H9 (cell line): ENCODE data around the gene MYO1D. TPM values are rescaled to one million over a fixed set of nuclear protein-coding genes. Genes with fewer than 3 reads are reported as not detected.

Experiments used
- DNase-seq: peaks from one replicate; pipeline ENCODE4 v3.0.0-alpha.2; 2017
- H2AFZ ChIP-seq: one replicate; pipeline ENCODE4 v1.6.1; 2013; ENCODE audit warnings: mild to moderate bottlenecking, low read length, control low read depth, moderate library complexity
- H2AK5ac ChIP-seq: 2 replicates; pipeline ENCODE4 v1.6.1; 2013; ENCODE audit warnings: low read length, control low read depth, mixed read lengths; ENCODE audit not compliant: insufficient read length
- H2BK120ac ChIP-seq: one replicate; pipeline ENCODE4 v1.6.1; 2013; ENCODE audit warnings: low read depth, mild to moderate bottlenecking, low read length, control low read depth, inconsistent platforms; ENCODE audit not compliant: poor library complexity, severe bottlenecking
- H2BK12ac ChIP-seq: 2 replicates; pipeline ENCODE4 v1.6.1; 2013; ENCODE audit warnings: low read length, control low read depth, mixed read lengths, low read depth; ENCODE audit not compliant: insufficient read length
- H2BK15ac ChIP-seq: 2 replicates; pipeline ENCODE4 v1.6.1; 2013; ENCODE audit warnings: low read depth, low read length, control low read depth
- H2BK20ac ChIP-seq: one replicate; pipeline ENCODE4 v1.6.1; 2013; ENCODE audit warnings: low read depth, mild to moderate bottlenecking, low read length, control low read depth, inconsistent platforms; ENCODE audit not compliant: poor library complexity, severe bottlenecking
- H2BK5ac ChIP-seq: 2 replicates; pipeline ENCODE4 v1.6.1; 2013; ENCODE audit warnings: low read length, control low read depth, mixed read lengths; ENCODE audit not compliant: insufficient read length
- H3K14ac ChIP-seq: 2 replicates; pipeline ENCODE4 v1.6.1; 2013; ENCODE audit warnings: low read length, control low read depth; ENCODE audit not compliant: insufficient read depth
- H3K18ac ChIP-seq: 2 replicates; pipeline ENCODE4 v1.6.1; 2013; ENCODE audit warnings: low read depth, mild to moderate bottlenecking, mixed read lengths, low read length, control low read depth; ENCODE audit not compliant: insufficient read length
- H3K23ac ChIP-seq: 2 replicates; pipeline ENCODE4 v1.6.1; 2013; ENCODE audit warnings: low read length, control low read depth, mixed read lengths, low read depth; ENCODE audit not compliant: insufficient read length
- H3K23me2 ChIP-seq: 2 replicates; pipeline ENCODE4 v1.6.1; 2013; ENCODE audit warnings: low read depth, mild to moderate bottlenecking, mixed read lengths, low read length, control low read depth; ENCODE audit not compliant: insufficient read length, poor library complexity, severe bottlenecking
- H3K27ac ChIP-seq: 2 replicates; pipeline ENCODE4 v1.5.1; 2013; ENCODE audit warnings: low read length, control low read depth, mixed read lengths, low read depth; ENCODE audit not compliant: insufficient read length
- H3K27me3 ChIP-seq: 2 replicates; pipeline ENCODE4 v1.6.1; 2013; ENCODE audit warnings: low read length, control low read depth, inconsistent platforms; ENCODE audit not compliant: insufficient read depth
- H3K4ac ChIP-seq: 2 replicates; pipeline ENCODE4 v1.6.1; 2013; ENCODE audit warnings: low read depth, mild to moderate bottlenecking, control low read depth, inconsistent platforms, low read length, moderate library complexity
- H3K4me1 ChIP-seq: 2 replicates; pipeline ENCODE4 v1.6.1; 2013; ENCODE audit warnings: low read length, control low read depth, inconsistent platforms; ENCODE audit not compliant: insufficient read depth
- H3K4me2 ChIP-seq: 2 replicates; pipeline ENCODE4 v1.6.1; 2013; ENCODE audit warnings: low read length, control low read depth, mixed read lengths; ENCODE audit not compliant: insufficient read length, insufficient read depth
- H3K56ac ChIP-seq: 2 replicates; pipeline ENCODE4 v1.6.1; 2013; ENCODE audit warnings: low read depth, mild to moderate bottlenecking, mixed read lengths, low read length, control low read depth; ENCODE audit not compliant: insufficient read length
- H3K79me1 ChIP-seq: 2 replicates; pipeline ENCODE4 v1.6.1; 2013; ENCODE audit warnings: low read depth, mild to moderate bottlenecking, moderate library complexity, low read length, control low read depth, inconsistent platforms; ENCODE audit not compliant: insufficient read depth, poor library complexity, severe bottlenecking
- H3K79me2 ChIP-seq: 2 replicates; pipeline ENCODE4 v1.6.1; 2013; ENCODE audit warnings: low read length, control low read depth, inconsistent platforms; ENCODE audit not compliant: insufficient read depth
- H3K9ac ChIP-seq: 2 replicates; pipeline ENCODE4 v1.6.1; 2013; ENCODE audit warnings: low read length, control low read depth, mixed read lengths; ENCODE audit not compliant: insufficient read length; ENCODE audit errors: extremely low read depth
- H3K9me3 ChIP-seq: one replicate; pipeline ENCODE4 v1.6.1; 2013; ENCODE audit warnings: low read depth, low read length, inconsistent platforms; ENCODE audit not compliant: control insufficient read depth
- H3T11ph ChIP-seq: one replicate; pipeline ENCODE4 v1.6.1; 2013; ENCODE audit warnings: mild to moderate bottlenecking, low read length, control low read depth, inconsistent platforms
- H4K20me1 ChIP-seq: one replicate; pipeline ENCODE4 v1.6.1; 2013; ENCODE audit not compliant: control insufficient read depth, insufficient read length, insufficient read depth
- H4K5ac ChIP-seq: 2 replicates; pipeline ENCODE4 v1.6.1; 2013; ENCODE audit warnings: low read depth, mild to moderate bottlenecking, mixed read lengths, low read length, control low read depth; ENCODE audit not compliant: insufficient read length
- H4K8ac ChIP-seq: replicated peaks from 2 replicates; pipeline ENCODE4 v1.6.1; 2013; ENCODE audit warnings: low read length, control low read depth, mixed read lengths, low read depth; ENCODE audit not compliant: insufficient read length
- H4K91ac ChIP-seq: 2 replicates; pipeline ENCODE4 v1.6.1; 2013; ENCODE audit warnings: low read depth, mild to moderate bottlenecking, moderate library complexity, mixed read lengths, low read length, control low read depth; ENCODE audit not compliant: insufficient read length
- H3K27ac Mint-ChIP-seq, 3 experiments: 2 replicates in 2 of 3; 3 replicates in 1 of 3; pipeline ENCODE4 v1.8.0; 2020 to 2021; ENCODE audit warnings: mixed read lengths in 3 of 3, mild to moderate bottlenecking in 1 of 3, moderate library complexity in 1 of 3
- H3K27me3 Mint-ChIP-seq: 2 replicates; pipeline ENCODE4 v1.8.0; 2021; ENCODE audit warnings: low read depth, mild to moderate bottlenecking, moderate library complexity, mixed read lengths
- H3K36me3 Mint-ChIP-seq, 3 experiments: 2 replicates in 2 of 3; 3 replicates in 1 of 3; pipeline ENCODE4 v1.8.0; 2020 to 2021; ENCODE audit warnings: low read depth in 3 of 3, mixed read lengths in 3 of 3; ENCODE audit not compliant: insufficient read depth in 1 of 3
- H3K4me1 Mint-ChIP-seq, 2 experiments: 2 replicates each; pipeline ENCODE4 v1.8.0; 2020; ENCODE audit warnings: mixed read lengths in 2 of 2
- H3K4me3 Mint-ChIP-seq, 2 experiments: 2 replicates in 1 of 2; 3 replicates in 1 of 2; pipeline ENCODE4 v1.8.0; 2020 to 2021; ENCODE audit warnings: mild to moderate bottlenecking in 2 of 2, mixed read lengths in 2 of 2, moderate library complexity in 1 of 2
- H3K9me3 Mint-ChIP-seq, 2 experiments: 2 replicates in 1 of 2; 3 replicates in 1 of 2; pipeline ENCODE4 v1.8.0; 2020; ENCODE audit warnings: mild to moderate bottlenecking in 2 of 2, mixed read lengths in 2 of 2, moderate library complexity in 1 of 2
- CTCF ChIP-seq: fragments of 200-600 bp; sonication (generic); conservative IDR thresholded peaks from 3 replicates; pipeline ENCODE4 v1.8.0; 2021; ENCODE audit warnings: antibody characterized with exemption, mild to moderate bottlenecking
- WGBS: extraction: QIAGEN DNeasy Blood & Tissue Kit; methylation state at CpG from one replicate; pipeline ENCODE4 v1.1.7; 2013; ENCODE audit warnings: missing lambda C conversion rate, low lambda C conversion rate, mixed read lengths; ENCODE audit not compliant: insufficient read length; ENCODE audit errors: extremely low coverage; 5-methylcytosine and 5-hydroxymethylcytosine counted together
- total RNA-seq: library from RNA; stranded (reverse); gene quantifications from 2 replicates; pipeline ENCODE4 v1.2.1, GENCODE V29; 2021

The MYO1D gene
- total RNA-seq, 1 experiment from 2014 or later, result 19.0 TPM

DNA sequence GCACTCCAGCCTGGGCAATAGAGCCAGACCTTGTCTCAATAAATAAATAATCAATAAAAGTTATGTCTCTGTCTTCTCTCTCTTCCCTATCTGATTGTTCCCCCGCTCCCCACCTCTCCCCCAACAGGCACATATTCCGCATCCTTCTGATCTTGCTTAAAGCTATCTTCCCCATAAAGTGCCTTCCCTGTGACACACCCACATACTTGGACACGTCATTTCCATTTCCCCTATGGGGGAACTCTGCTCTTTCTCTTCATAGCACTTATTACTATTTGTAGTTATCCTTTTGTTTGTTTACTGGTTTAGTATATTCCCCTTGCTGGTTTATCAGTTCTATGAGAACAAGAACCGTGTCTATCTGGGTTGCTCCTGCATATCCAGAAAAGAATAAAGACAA lies 14.9 kb downstream of the MYO1D start:
- no peak overlapping the region for H2BK5ac ChIP-seq
- peaks cover 0 to 4% (median 0%) of the 10 kb centered on the region in 3 experiments; a peak in 2 of 7 replicates for H3K36me3 Mint-ChIP-seq
- no peak overlapping the region for H3K56ac ChIP-seq
- no peaks in the 10 kb centered on the region for H3K27me3 ChIP-seq
- H4K91ac ChIP-seq, result no peak overlapping the region
- H3K4me1 ChIP-seq, result peaks cover 5% of the 10 kb centered on the region; the same call in 1 of the 2 replicates
- H3K27ac ChIP-seq, result no peak overlapping the region
- no peaks in the 10 kb centered on the region; the same call in 1 of the 2 replicates for H3K79me2 ChIP-seq
- H3K4me3 Mint-ChIP-seq, result no peak overlapping the region
- no peak for TF ChIP-seq CTCF
- H4K5ac ChIP-seq, result no peak overlapping the region
- DNase-seq, result no peak
- no peaks in the 10 kb centered on the region for H3K9me3 ChIP-seq
- peaks cover 4 to 15% of the 10 kb centered on the region in 2 experiments; a peak in 2 of 4 replicates for H3K4me1 Mint-ChIP-seq
- H3T11ph ChIP-seq, result no peak overlapping the region
- H3K79me1 ChIP-seq, result no peaks in the 10 kb centered on the region
- H3K27me3 Mint-ChIP-seq, result no peaks in the 10 kb centered on the region
- no peaks in the 10 kb centered on the region for H4K20me1 ChIP-seq
- H2BK20ac ChIP-seq, result no peak overlapping the region
- no peak overlapping the region for H3K14ac ChIP-seq
- H3K23ac ChIP-seq, result no peak overlapping the region
- H2BK15ac ChIP-seq, result no peak overlapping the region
- no peak overlapping the region for H2BK120ac ChIP-seq
- no peak overlapping the region for H2AK5ac ChIP-seq
- no peak overlapping the region for H2AFZ ChIP-seq
- H3K18ac ChIP-seq, result no peak overlapping the region
- no peak overlapping the region for H3K27ac Mint-ChIP-seq
- no peak overlapping the region for H2BK12ac ChIP-seq
- H3K9ac ChIP-seq, result no peak overlapping the region
- WGBS, result no CpG with 5 or more reads among the region's 4 CpGs
- no peak overlapping the region for H3K4ac ChIP-seq
- H3K9me3 Mint-ChIP-seq, result no peaks in the 10 kb centered on the region
- no peak overlapping the region for H4K8ac ChIP-seq
- no peaks in the 10 kb centered on the region for H3K23me2 ChIP-seq
- no peak overlapping the region for H3K4me2 ChIP-seq
